WTC11 (cell line): ENCODE data around the gene ZNF407. TPM values are rescaled to one million over a fixed set of nuclear protein-coding genes. Genes with fewer than 3 reads are reported as not detected.

ENCODE experiments used
- ATAC-seq: fragments of 200-7000 bp; cut with Tn5 transposase; 2 replicates; pipeline ENCODE4 v1.10.0; 2021; ENCODE audit warnings: mild to moderate bottlenecking, moderate library complexity
- Bru-seq: library from RNA; stranded (reverse); fragments of 400-500 nt; gene quantifications from one replicate; lab custom pipeline; 2021; lab: Mats Ljungman, UMichigan
- CTCF ChIA-PET: fragments of 300-600 bp; sonication (Branson Sonifier 250); formaldehyde crosslinking; loops from one replicate; lab custom pipeline; 2021; ENCODE audit warnings: antibody characterized with exemption; lab: Charles Lee
- POLR2A ChIA-PET: fragments of 350-600 bp; sonication (Branson Sonifier 250); formaldehyde crosslinking; loops from one replicate; lab custom pipeline; 2021; ENCODE audit warnings: antibody characterized with exemption; lab: Charles Lee
- DNase-seq: peaks from one replicate; pipeline ENCODE4 v3.0.0; 2021; ENCODE audit warnings: low spot score
- H3K27ac Mint-ChIP-seq: 2 replicates; pipeline ENCODE4 v1.8.0; 2021; ENCODE audit warnings: mixed read lengths
- H3K27me3 Mint-ChIP-seq: 2 replicates; pipeline ENCODE4 v1.8.0; 2021; ENCODE audit warnings: low read depth, mild to moderate bottlenecking, moderate library complexity, mixed read lengths
- H3K36me3 Mint-ChIP-seq: 2 replicates; pipeline ENCODE4 v1.8.0; 2021; ENCODE audit warnings: mixed read lengths
- H3K4me1 Mint-ChIP-seq: 2 replicates; pipeline ENCODE4 v1.8.0; 2022; ENCODE audit warnings: mixed read lengths
- H3K4me3 Mint-ChIP-seq: 2 replicates; pipeline ENCODE4 v1.8.0; 2021; ENCODE audit warnings: mild to moderate bottlenecking, moderate library complexity, mixed read lengths
- H3K9me3 Mint-ChIP-seq: 2 replicates; pipeline ENCODE4 v1.8.0; 2021; ENCODE audit warnings: mixed read lengths
- ATF1 ChIP-seq: sonication (generic); formaldehyde crosslinking; IDR thresholded peaks from 2 replicates; pipeline ENCODE4 v1.8.1; 2023; ENCODE audit warnings: mild to moderate bottlenecking, moderate library complexity, missing genetic modification reagents
- CBFB ChIP-seq: sonication (generic); formaldehyde crosslinking; IDR thresholded peaks from 2 replicates; pipeline ENCODE4 v1.8.1; 2022; ENCODE audit warnings: mild to moderate bottlenecking, low read depth, missing genetic modification reagents
- FOXK1 ChIP-seq: sonication (generic); formaldehyde crosslinking; IDR thresholded peaks from 2 replicates; pipeline ENCODE4 v1.8.0; 2022; ENCODE audit warnings: mild to moderate bottlenecking, moderate library complexity, missing genetic modification reagents
- GRHL2 ChIP-seq: fragments of 250-450 bp; sonication (Bioruptor Pico); IDR thresholded peaks from 2 replicates; pipeline ENCODE4 v1.8.0; 2022; ENCODE audit warnings: mild to moderate bottlenecking, moderate library complexity; ENCODE audit not compliant: insufficient replicate concordance, severe bottlenecking
- JUN ChIP-seq: sonication (generic); formaldehyde crosslinking; IDR thresholded peaks from 2 replicates; pipeline ENCODE4 v1.8.0; 2023; ENCODE audit warnings: mild to moderate bottlenecking, missing genetic modification reagents
- KAT7 ChIP-seq: sonication (generic); formaldehyde crosslinking; IDR thresholded peaks from 2 replicates; pipeline ENCODE4 v1.8.1; 2023; ENCODE audit warnings: missing genetic modification reagents, mild to moderate bottlenecking, borderline replicate concordance
- MYBL2 ChIP-seq: sonication (generic); formaldehyde crosslinking; IDR thresholded peaks from 2 replicates; pipeline ENCODE4 v1.8.1; 2023; ENCODE audit warnings: mild to moderate bottlenecking, moderate library complexity, missing genetic modification reagents
- NFE2L1 ChIP-seq: sonication (generic); formaldehyde crosslinking; IDR thresholded peaks from 2 replicates; pipeline ENCODE4 v1.8.1; 2023; ENCODE audit warnings: missing genetic modification reagents
- RELA ChIP-seq: sonication (generic); formaldehyde crosslinking; IDR thresholded peaks from 2 replicates; pipeline ENCODE4 v1.8.1; 2022; ENCODE audit warnings: missing genetic modification reagents, mild to moderate bottlenecking, borderline replicate concordance
- SP1 ChIP-seq: sonication (generic); formaldehyde crosslinking; conservative IDR thresholded peaks from 2 replicates; pipeline ENCODE4 v1.8.1; 2022; ENCODE audit warnings: missing genetic modification reagents
- TP53 ChIP-seq: sonication (generic); formaldehyde crosslinking; IDR thresholded peaks from 2 replicates; pipeline ENCODE4 v1.8.1; 2023; ENCODE audit warnings: mild to moderate bottlenecking, missing genetic modification reagents
- long read RNA-seq, 3 experiments: library from RNA in 1 of 3; library from capped mRNA in 1 of 3; library from polyadenylated mRNA in 1 of 3; unstranded in 2 of 3; stranded (forward) in 1 of 3; transcript quantifications; one replicate each; pipeline ENCODE4 v2.0.0, GENCODE V29; 2021
- total RNA-seq: library from RNA; stranded (reverse); gene quantifications from 3 replicates; pipeline ENCODE4 v1.2.3, GENCODE V29; 2021
- TF ChIP-seq, protein P1 (sequence below): sonication (generic); formaldehyde crosslinking; IDR thresholded peaks from 2 replicates; pipeline ENCODE4 v1.8.1; 2023; ENCODE audit warnings: mild to moderate bottlenecking, moderate library complexity, missing genetic modification reagents
- TF ChIP-seq, protein P2 (sequence below): sonication (generic); formaldehyde crosslinking; IDR thresholded peaks from 2 replicates; pipeline ENCODE4 v1.8.1; 2022; ENCODE audit warnings: missing genetic modification reagents, borderline replicate concordance
- TF ChIP-seq, protein P3 (sequence below): fragments of 200-600 bp; IDR thresholded peaks from 2 replicates; pipeline ENCODE4 v1.8.0; 2022; ENCODE audit warnings: antibody characterized with exemption
- TF ChIP-seq, protein P4 (sequence below): fragments of 250-450 bp; sonication (Bioruptor Pico); conservative IDR thresholded peaks from 2 replicates; pipeline ENCODE4 v1.9.0; 2021; ENCODE audit warnings: mild to moderate bottlenecking
- TF ChIP-seq, protein P5 (sequence below): fragments of 250-450 bp; sonication (Bioruptor Pico); IDR thresholded peaks from 2 replicates; pipeline ENCODE4 v1.9.0; 2021; ENCODE audit warnings: mild to moderate bottlenecking
- TF ChIP-seq, protein P6 (sequence below): sonication (generic); formaldehyde crosslinking; IDR thresholded peaks from 2 replicates; pipeline ENCODE4 v1.8.1; 2022; ENCODE audit warnings: mild to moderate bottlenecking, missing genetic modification reagents, moderate library complexity, borderline replicate concordance

ZNF407 gene, protein sequence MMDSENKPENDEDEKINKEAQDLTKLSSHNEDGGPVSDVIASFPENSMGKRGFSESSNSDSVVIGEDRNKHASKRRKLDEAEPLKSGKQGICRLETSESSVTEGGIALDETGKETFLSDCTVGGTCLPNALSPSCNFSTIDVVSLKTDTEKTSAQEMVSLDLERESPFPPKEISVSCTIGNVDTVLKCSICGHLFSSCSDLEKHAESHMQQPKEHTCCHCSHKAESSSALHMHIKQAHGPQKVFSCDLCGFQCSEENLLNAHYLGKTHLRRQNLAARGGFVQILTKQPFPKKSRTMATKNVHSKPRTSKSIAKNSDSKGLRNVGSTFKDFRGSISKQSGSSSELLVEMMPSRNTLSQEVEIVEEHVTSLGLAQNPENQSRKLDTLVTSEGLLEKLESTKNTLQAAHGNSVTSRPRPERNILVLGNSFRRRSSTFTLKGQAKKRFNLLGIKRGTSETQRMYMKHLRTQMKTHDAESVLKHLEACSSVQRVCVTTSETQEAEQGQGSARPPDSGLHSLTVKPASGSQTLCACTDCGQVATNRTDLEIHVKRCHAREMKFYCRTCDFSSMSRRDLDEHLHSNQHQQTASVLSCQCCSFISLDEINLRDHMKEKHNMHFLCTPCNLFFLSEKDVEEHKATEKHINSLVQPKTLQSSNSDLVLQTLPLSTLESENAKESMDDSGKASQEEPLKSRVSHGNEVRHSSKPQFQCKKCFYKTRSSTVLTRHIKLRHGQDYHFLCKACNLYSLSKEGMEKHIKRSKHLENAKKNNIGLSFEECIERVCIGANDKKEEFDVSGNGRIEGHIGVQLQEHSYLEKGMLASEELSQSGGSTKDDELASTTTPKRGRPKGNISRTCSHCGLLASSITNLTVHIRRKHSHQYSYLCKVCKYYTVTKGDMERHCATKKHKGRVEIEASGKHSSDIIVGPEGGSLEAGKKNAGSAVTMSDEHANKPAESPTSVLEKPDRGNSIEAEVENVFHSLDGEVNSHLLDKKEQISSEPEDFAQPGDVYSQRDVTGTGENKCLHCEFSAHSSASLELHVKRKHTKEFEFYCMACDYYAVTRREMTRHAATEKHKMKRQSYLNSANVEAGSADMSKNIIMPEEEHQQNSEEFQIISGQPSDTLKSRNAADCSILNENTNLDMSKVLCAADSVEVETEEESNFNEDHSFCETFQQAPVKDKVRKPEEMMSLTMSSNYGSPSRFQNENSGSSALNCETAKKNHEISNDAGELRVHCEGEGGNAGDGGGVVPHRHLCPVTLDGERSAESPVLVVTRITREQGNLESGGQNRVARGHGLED (N-terminal part only)
- total RNA-seq (5.1 to 6.5 TPM (median 5.8 TPM) in 3 replicates), Bru-seq, nascent RNA (percentile 56 among the genes with signal in this experiment)
- long read RNA-seq, experiment 1, full-length matches to known transcripts = 4 of 15 reads
- long read RNA-seq, experiment 1, partial matches to known transcripts = 3 of 15 reads
- long read RNA-seq, experiment 1, other reads (novel, unspliced or antisense) = 8 of 15 reads
- long read RNA-seq, experiment 2, full-length matches to known transcripts = 5 of 6 reads
- long read RNA-seq, experiment 2, partial matches to known transcripts = 1 of 6 reads
- long read RNA-seq, experiment 2, other reads (novel, unspliced or antisense) = 0 of 6 reads
- long read RNA-seq, experiment 3, partial matches to known transcripts = 1 of 1 reads
- long read RNA-seq, experiment 3, other reads (novel, unspliced or antisense) = 0 of 1 reads

DNA sequence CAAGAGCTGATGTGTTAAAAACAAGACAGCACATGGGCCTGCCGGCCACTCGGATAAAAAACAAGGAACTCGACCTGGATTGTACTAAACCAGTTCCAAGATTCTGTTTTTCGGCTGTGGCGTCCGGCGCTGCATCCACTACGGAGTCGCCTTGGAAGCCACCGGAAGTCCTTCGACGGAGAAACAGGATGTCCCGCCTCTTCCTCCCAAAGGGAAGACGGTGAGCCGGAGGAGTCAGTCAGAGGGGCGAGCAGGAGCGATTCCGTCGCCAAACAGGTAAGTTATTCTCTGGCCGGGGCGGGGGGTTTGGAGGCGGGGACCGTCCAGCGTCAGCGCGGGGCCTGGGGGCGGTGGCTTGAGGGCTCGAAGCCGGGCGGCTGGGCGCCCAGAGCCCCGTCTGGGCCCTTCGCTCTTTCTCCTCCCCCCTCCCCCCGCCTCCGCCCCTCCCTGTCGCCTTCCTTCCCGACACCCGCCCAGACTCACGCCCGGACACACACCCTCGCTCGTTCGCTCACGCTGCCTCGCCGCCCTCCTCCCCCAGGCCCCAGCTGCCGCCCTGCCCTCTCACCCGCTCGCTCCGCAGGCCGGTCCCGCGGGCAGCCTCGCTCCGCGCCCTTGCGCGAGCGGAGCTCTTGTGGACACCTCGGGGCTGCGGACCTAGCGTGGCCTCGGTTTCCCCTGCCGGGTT lies at the start of gene ZNF407:
TSS of gene ZNF407 (plus strand) at position 209 of the 688 bp plus-strand sequence. CDS start 33,150 bp downstream, outside the sequence.
- peak; percentile 91 for DNase-seq
- TF ChIP-seq SP1 (CRISPR knock-in tag) (peak; percentile 67), KAT7 (CRISPR knock-in tag) (peak; percentile 79; the same call in 1 of the 2 replicates), MYBL2 (no peak), JUN (CRISPR knock-in tag) (no peak), RELA (CRISPR knock-in tag) (no peak), FOXK1 (CRISPR knock-in tag) (peak; percentile 54; the same call in 1 of the 2 replicates), TP53 (CRISPR knock-in tag) (peak; percentile 24; the same call in 1 of the 2 replicates)
- TF ChIP-seq, protein P1, sequence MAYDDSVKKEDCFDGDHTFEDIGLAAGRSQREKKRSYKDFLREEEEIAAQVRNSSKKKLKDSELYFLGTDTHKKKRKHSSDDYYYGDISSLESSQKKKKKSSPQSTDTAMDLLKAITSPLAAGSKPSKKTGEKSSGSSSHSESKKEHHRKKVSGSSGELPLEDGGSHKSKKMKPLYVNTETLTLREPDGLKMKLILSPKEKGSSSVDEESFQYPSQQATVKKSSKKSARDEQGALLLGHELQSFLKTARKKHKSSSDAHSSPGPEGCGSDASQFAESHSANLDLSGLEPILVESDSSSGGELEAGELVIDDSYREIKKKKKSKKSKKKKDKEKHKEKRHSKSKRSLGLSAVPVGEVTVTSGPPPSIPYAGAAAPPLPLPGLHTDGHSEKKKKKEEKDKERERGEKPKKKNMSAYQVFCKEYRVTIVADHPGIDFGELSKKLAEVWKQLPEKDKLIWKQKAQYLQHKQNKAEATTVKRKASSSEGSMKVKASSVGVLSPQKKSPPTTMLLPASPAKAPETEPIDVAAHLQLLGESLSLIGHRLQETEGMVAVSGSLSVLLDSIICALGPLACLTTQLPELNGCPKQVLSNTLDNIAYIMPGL = 0 out of 2 replicates have a peak, but pooled peaks have one; percentile 61
- TF ChIP-seq, protein P2, sequence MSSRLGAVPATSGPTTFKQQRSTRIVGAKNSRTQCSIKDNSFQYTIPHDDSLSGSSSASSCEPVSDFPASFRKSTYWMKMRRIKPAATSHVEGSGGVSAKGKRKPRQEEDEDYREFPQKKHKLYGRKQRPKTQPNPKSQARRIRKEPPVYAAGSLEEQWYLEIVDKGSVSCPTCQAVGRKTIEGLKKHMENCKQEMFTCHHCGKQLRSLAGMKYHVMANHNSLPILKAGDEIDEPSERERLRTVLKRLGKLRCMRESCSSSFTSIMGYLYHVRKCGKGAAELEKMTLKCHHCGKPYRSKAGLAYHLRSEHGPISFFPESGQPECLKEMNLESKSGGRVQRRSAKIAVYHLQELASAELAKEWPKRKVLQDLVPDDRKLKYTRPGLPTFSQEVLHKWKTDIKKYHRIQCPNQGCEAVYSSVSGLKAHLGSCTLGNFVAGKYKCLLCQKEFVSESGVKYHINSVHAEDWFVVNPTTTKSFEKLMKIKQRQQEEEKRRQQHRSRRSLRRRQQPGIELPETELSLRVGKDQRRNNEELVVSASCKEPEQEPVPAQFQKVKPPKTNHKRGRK = 0 out of 2 replicates have a peak, but pooled peaks have one; percentile 26
- TF ChIP-seq, protein P3, sequence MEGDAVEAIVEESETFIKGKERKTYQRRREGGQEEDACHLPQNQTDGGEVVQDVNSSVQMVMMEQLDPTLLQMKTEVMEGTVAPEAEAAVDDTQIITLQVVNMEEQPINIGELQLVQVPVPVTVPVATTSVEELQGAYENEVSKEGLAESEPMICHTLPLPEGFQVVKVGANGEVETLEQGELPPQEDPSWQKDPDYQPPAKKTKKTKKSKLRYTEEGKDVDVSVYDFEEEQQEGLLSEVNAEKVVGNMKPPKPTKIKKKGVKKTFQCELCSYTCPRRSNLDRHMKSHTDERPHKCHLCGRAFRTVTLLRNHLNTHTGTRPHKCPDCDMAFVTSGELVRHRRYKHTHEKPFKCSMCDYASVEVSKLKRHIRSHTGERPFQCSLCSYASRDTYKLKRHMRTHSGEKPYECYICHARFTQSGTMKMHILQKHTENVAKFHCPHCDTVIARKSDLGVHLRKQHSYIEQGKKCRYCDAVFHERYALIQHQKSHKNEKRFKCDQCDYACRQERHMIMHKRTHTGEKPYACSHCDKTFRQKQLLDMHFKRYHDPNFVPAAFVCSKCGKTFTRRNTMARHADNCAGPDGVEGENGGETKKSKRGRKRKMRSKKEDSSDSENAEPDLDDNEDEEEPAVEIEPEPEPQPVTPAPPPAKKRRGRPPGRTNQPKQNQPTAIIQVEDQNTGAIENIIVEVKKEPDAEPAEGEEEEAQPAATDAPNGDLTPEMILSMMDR = no peak
- TF ChIP-seq, all 79 proteins: peak for 6
- Mint-ChIP-seq H3K27me3 (no peaks in the 10 kb centered on the region), H3K36me3 (no peaks in the 10 kb centered on the region), H3K4me1 (peaks cover 23% of the 10 kb centered on the region), H3K9me3 (no peaks in the 10 kb centered on the region), H3K4me3 (peak within 1 kb of the TSS; percentile 95), H3K27ac (peak within 1 kb of the TSS; percentile 96)
- ChIA-PET CTCF (interaction anchor here (1.0 to 1.4 kb wide), 3 partner anchors 10 to 46 kb away, joined by 3 to 6 read pairs (median 5); no protein-coding TSS in a partner anchor), POLR2A (no interaction called here)
- ATAC-seq = peak; percentile 89

DNA sequence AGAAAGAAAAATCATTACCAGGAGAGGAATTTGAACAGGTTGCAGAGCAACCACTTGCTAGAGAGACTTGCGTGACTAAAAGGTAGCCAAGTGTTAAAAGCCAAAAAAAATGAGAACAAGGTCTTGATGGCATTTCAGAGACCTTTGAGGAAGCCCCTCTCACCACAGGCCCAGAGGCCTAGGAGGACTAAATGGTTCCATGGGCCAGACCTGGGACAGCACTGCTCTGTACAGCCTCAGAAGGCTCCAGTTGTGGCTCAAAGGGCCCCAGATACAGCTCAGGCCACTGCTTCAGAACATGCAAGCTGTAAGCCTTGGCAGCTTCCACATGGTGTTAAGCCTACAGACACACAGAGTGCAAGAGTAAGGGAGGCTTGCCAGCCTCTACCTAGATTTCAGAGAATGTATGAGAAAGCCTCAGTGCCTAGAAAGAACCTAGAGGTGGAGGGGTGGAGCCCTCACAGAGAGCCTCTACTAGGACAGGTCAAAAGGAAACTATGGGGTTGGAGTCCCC lies 48.0 kb upstream of the ZNF407 start:
- CTCF ChIA-PET = no interaction called here
- DNase-seq (no peak), ATAC-seq (no peak)
- Mint-ChIP-seq H3K4me1 (no peaks in the 10 kb centered on the region; the same call in 1 of the 2 replicates), H3K4me3 (no peak overlapping the region), H3K27ac (no peak overlapping the region), H3K9me3 (peaks cover 43% of the 10 kb centered on the region), H3K36me3 (peaks cover 39% of the 10 kb centered on the region), H3K27me3 (peaks cover 11% of the 10 kb centered on the region)
- POLR2A ChIA-PET = no interaction called here
- no peak for TF ChIP-seq CBFB (CRISPR knock-in tag)
- TF ChIP-seq, protein P4, sequence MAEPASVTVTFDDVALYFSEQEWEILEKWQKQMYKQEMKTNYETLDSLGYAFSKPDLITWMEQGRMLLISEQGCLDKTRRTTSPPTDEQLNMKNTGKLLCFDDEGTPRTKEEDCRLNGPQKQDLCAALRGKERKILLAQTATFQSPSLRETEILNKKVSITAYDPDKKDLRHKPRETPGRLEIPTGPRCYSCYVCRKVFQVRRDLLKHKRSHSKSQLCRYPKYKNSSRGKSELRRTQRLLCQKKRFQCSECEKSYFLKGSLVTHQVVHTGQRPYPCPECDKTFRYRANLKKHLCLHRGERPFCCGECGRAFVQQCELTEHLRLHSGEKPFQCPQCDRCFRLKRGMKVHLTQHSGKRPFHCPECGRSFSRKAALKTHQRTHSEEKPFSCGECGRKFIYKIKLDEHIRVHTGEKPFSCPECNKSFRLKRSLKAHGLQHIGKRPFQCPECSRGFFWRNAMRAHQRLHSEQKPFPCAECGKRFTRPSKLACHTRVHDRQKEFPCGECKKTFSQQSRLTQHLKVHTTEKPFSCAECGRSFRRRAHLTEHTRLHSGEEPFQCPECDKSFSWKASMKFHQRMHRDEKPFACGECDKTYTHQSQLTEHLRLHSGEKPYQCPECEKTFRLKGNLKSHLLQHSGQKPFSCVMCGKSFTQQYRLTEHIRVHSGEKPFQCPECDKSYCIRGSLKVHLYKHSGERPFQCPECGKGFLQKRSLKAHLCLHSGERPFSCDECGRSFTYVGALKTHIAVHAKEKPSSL (CRISPR knock-in tag) = no peak
- TF ChIP-seq SP1 (CRISPR knock-in tag) = no peak
- no peak for TF ChIP-seq GRHL2 (CRISPR knock-in tag)
- TF ChIP-seq, protein P5, sequence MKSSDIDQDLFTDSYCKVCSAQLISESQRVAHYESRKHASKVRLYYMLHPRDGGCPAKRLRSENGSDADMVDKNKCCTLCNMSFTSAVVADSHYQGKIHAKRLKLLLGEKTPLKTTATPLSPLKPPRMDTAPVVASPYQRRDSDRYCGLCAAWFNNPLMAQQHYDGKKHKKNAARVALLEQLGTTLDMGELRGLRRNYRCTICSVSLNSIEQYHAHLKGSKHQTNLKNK (CRISPR knock-in tag) = no peak
- no peak for TF ChIP-seq NFE2L1 (CRISPR knock-in tag)
- TF ChIP-seq, protein P6, sequence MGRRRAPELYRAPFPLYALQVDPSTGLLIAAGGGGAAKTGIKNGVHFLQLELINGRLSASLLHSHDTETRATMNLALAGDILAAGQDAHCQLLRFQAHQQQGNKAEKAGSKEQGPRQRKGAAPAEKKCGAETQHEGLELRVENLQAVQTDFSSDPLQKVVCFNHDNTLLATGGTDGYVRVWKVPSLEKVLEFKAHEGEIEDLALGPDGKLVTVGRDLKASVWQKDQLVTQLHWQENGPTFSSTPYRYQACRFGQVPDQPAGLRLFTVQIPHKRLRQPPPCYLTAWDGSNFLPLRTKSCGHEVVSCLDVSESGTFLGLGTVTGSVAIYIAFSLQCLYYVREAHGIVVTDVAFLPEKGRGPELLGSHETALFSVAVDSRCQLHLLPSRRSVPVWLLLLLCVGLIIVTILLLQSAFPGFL (CRISPR knock-in tag) = no peak
- no peak for TF ChIP-seq ATF1 (CRISPR knock-in tag)
